Prostate gland (tissue), 2 donors: ENCODE data around the gene PTPRT.

Source experiments
- POLR2A ChIP-seq: fragments of 450-650 bp; IDR thresholded peaks from one replicate; pipeline ENCODE4 v1.6.1; 2016; ENCODE audit warnings: antibody characterized with exemption, mild to moderate bottlenecking
- POLR2AphosphoS5 ChIP-seq: sonication (generic); formaldehyde crosslinking; IDR thresholded peaks from one replicate; pipeline ENCODE4 v1.6.1; 2017; ENCODE audit warnings: antibody characterized with exemption
- TF ChIP-seq, protein P1 (sequence below), 4 experiments: fragments of 200-600 bp in 2 of 4; fragments of 450-650 bp in 2 of 4; sonication (generic) in 2 of 4; IDR thresholded peaks; 1 replicate in 3 of 4; 2 replicates in 1 of 4; pipeline ENCODE4 v1.5.1; 2016 to 2019; ENCODE audit warnings: antibody characterized with exemption in 4 of 4, mild to moderate bottlenecking in 2 of 4, moderate library complexity in 2 of 4

DNA sequence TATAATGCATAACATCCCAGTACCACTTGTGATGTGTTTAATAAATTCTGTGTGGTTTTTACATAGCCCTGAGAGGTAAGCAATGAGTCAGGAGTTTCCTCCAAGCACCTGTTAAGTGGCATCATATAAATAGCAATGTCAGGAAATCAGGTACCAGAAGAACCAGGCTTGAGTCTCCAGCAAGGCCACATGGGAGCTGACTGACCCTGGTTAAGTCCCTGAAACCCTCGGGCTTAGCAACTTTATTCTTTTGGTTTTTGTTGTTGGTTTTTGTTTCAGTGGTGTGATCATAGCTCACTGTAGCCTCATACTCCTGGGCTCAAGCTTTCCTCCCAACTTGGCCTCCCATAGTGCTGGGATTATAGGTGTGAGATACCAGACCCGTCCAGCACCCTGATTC lies 70.0 kb downstream of the PTPRT start:
- TF ChIP-seq, protein P1, sequence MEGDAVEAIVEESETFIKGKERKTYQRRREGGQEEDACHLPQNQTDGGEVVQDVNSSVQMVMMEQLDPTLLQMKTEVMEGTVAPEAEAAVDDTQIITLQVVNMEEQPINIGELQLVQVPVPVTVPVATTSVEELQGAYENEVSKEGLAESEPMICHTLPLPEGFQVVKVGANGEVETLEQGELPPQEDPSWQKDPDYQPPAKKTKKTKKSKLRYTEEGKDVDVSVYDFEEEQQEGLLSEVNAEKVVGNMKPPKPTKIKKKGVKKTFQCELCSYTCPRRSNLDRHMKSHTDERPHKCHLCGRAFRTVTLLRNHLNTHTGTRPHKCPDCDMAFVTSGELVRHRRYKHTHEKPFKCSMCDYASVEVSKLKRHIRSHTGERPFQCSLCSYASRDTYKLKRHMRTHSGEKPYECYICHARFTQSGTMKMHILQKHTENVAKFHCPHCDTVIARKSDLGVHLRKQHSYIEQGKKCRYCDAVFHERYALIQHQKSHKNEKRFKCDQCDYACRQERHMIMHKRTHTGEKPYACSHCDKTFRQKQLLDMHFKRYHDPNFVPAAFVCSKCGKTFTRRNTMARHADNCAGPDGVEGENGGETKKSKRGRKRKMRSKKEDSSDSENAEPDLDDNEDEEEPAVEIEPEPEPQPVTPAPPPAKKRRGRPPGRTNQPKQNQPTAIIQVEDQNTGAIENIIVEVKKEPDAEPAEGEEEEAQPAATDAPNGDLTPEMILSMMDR (IDR thresholded peaks at IDR 0.05), result no peak
- TF ChIP-seq POLR2AphosphoS5 (no peak), POLR2A (no peak)
